HCT116 (cell line): ENCODE measurements around the gene KCND3. TPM values are rescaled to one million over a fixed set of nuclear protein-coding genes. Genes with fewer than 3 reads are reported as not detected.

Experiments used
- ATAC-seq: fragments of 200-7000 bp; cut with Tn5 transposase; 2 replicates; pipeline ENCODE4 v1.9.1; 2020; ENCODE audit warnings: mild to moderate bottlenecking, moderate library complexity
- BruUV-seq: library from RNA; stranded (reverse); fragments of 400-500 nt; replicated peaks from 2 replicates; lab custom pipeline; 2021; lab: Mats Ljungman, UMichigan
- CTCF ChIA-PET: fragments of 300-600 bp; sonication (Branson Sonifier 250); formaldehyde crosslinking; loops from one replicate; lab custom pipeline; 2021; ENCODE audit warnings: antibody characterized with exemption; lab: Charles Lee
- POLR2A ChIA-PET: fragments of 300-600, 350-600 bp; sonication (Branson Sonifier 250); formaldehyde crosslinking; loops from one replicate; lab custom pipeline; 2021; ENCODE audit warnings: antibody characterized with exemption; lab: Charles Lee
- RAD21 ChIA-PET, 2 experiments: fragments of 300-600 bp; sonication (Branson Sonifier 250); formaldehyde crosslinking; loops; one replicate each; lab custom pipeline; 2023; ENCODE audit warnings: low total read pairs in 2 of 2; ENCODE audit not compliant: uncharacterized antibody in 2 of 2, unreplicated experiment in 2 of 2, low non-redundant PET in 1 of 2; lab: Charles Lee
- DNase-seq: peaks from one replicate; pipeline ENCODE4 v3.0.0-alpha.2; 2010; ENCODE audit warnings: low read depth, low spot score
- H2AFZ ChIP-seq: fragments of 200-600 bp; shearing (Covaris generic), sonication (generic); 2 replicates; pipeline ENCODE4 v1.6.1; 2017; ENCODE audit warnings: low read depth, mixed run types, mixed read lengths, antibody characterized with exemption, low read length; ENCODE audit not compliant: poor library complexity, severe bottlenecking
- H3K27ac ChIP-seq: 2 replicates; pipeline ENCODE4 v1.5.1; 2012; ENCODE audit warnings: low read depth, low read length
- H3K27me3 ChIP-seq: fragments of 200-600 bp; sonication (generic); 2 replicates; pipeline ENCODE4 v1.6.1; 2016; ENCODE audit warnings: mixed run types, low read length, mixed read lengths; ENCODE audit not compliant: insufficient read depth
- H3K36me3 ChIP-seq, 2 experiments: fragments of 200-500 bp in 1 of 2; fragments of 200-600 bp in 1 of 2; sonication (Bioruptor generic) in 1 of 2; sonication (generic) in 1 of 2; 2 replicates each; pipeline versions ENCODE4 v1.5.1 to v1.6.1; 2014 to 2016; ENCODE audit warnings: low read length in 2 of 2, inconsistent platforms in 1 of 2, mixed read lengths in 1 of 2, mixed run types in 1 of 2; ENCODE audit not compliant: insufficient read depth in 2 of 2, control insufficient read depth in 1 of 2
- H3K4me1 ChIP-seq, 2 experiments: fragments of 200-600 bp in 1 of 2; sonication (generic) in 1 of 2; 2 replicates each; pipeline versions ENCODE4 v1.5.1 to v1.6.1; 2012 to 2017; ENCODE audit warnings: low read length in 2 of 2, inconsistent platforms in 1 of 2, mild to moderate bottlenecking in 1 of 2, mixed read lengths in 1 of 2, mixed run types in 1 of 2, moderate library complexity in 1 of 2; ENCODE audit not compliant: insufficient read depth in 2 of 2, control insufficient read depth in 1 of 2
- H3K4me2 ChIP-seq: fragments of 200-600 bp; sonication (generic); 2 replicates; pipeline ENCODE4 v1.6.1; 2017; ENCODE audit warnings: mixed run types, low read length, mixed read lengths
- H3K4me3 ChIP-seq, 2 experiments: fragments of 200-600 bp in 1 of 2; sonication (generic) in 1 of 2; replicated peaks in 1 of 2; 2 replicates each; pipeline ENCODE4 v1.5.1; 2011 to 2016; ENCODE audit warnings: low read length in 2 of 2, control low read depth in 1 of 2, low read depth in 1 of 2, mild to moderate bottlenecking in 1 of 2, mixed read lengths in 1 of 2, mixed run types in 1 of 2
- H3K79me2 ChIP-seq: fragments of 200-600 bp; sonication (generic); 2 replicates; pipeline ENCODE4 v1.6.1; 2017; ENCODE audit warnings: mild to moderate bottlenecking, mixed run types, low read length, moderate library complexity, mixed read lengths; ENCODE audit not compliant: insufficient read depth
- H3K9ac ChIP-seq: fragments of 200-600 bp; sonication (generic); 2 replicates; pipeline ENCODE4 v1.6.1; 2016; ENCODE audit warnings: low read length, mixed read lengths
- H3K9me2 ChIP-seq: fragments of 200-600 bp; sonication (generic), shearing (Covaris generic); 2 replicates; pipeline ENCODE4 v1.6.1; 2017; ENCODE audit warnings: mixed run types, mild to moderate bottlenecking, moderate library complexity; ENCODE audit not compliant: insufficient read depth
- H3K9me3 ChIP-seq, 2 experiments: fragments of 200-500 bp in 1 of 2; fragments of 200-600 bp in 1 of 2; sonication (Bioruptor generic) in 1 of 2; sonication (generic) in 1 of 2; 2 replicates each; pipeline ENCODE4 v1.6.1; 2014 to 2017; ENCODE audit warnings: low read length in 2 of 2, mixed read lengths in 2 of 2, inconsistent platforms in 1 of 2, low read depth in 1 of 2, mild to moderate bottlenecking in 1 of 2, mixed run types in 1 of 2, moderate library complexity in 1 of 2; ENCODE audit not compliant: control insufficient read depth in 1 of 2, insufficient read depth in 1 of 2
- H4K20me1 ChIP-seq: fragments of 200-600 bp; sonication (generic), shearing (Covaris generic); 2 replicates; pipeline ENCODE4 v1.6.1; 2017; ENCODE audit warnings: mixed run types, mild to moderate bottlenecking, moderate library complexity; ENCODE audit not compliant: insufficient read depth
- CBX3 ChIP-seq: IDR thresholded peaks from 2 replicates; pipeline ENCODE4 v1.6.1; 2012; ENCODE audit warnings: low read depth
- CTCF ChIP-seq, 3 experiments: fragments of 200-600 bp in 1 of 3; sonication (generic) in 1 of 3; IDR thresholded peaks in 2 of 3; conservative IDR thresholded peaks in 1 of 3; 2 replicates each; pipeline ENCODE4 v1.5.1; 2012 to 2017; ENCODE audit warnings: low read depth in 2 of 3, low read length in 2 of 3, antibody characterized with exemption in 1 of 3, borderline replicate concordance in 1 of 3, control low read depth in 1 of 3, mild to moderate bottlenecking in 1 of 3, mixed read lengths in 1 of 3, mixed run types in 1 of 3, moderate library complexity in 1 of 3; ENCODE audit not compliant: insufficient read depth in 1 of 3
- EZH2phosphoT487 ChIP-seq: fragments of 200-600 bp; IDR thresholded peaks from 2 replicates; pipeline ENCODE4 v1.6.1; 2018; ENCODE audit warnings: antibody characterized with exemption, borderline replicate concordance
- intact Hi-C: fragments of 100-400 bp; cut with micrococcal nuclease; formaldehyde crosslinking; loops from 2 replicates; pipeline ENCODE4 v1.10.0; 2022
- total RNA-seq: library from RNA; stranded (reverse); gene quantifications from one replicate; pipeline ENCODE4 v1.2.1, GENCODE V29; 2021; ENCODE audit not compliant: unreplicated experiment

The KCND3 gene
- total RNA-seq, 1 experiment from 2014 or later, result 0.44 TPM

- Histone ChIP-seq H2AFZ (no peak overlapping the region), H3K9ac (no peak overlapping the region), H3K9me2 (no peaks in the 10 kb centered on the region), H4K20me1 (no peaks in the 10 kb centered on the region), H3K27ac (no peak overlapping the region)
- CTCF ChIA-PET, result no interaction called here
- intact Hi-C loops, result no loop called here
- RAD21 ChIA-PET, result no interaction called here
- TF ChIP-seq CBX3 (no peak), EZH2phosphoT487 (no peak)
- TF ChIP-seq, all 23 proteins: peak for 0
- Histone ChIP-seq H3K27me3 (no peaks in the 10 kb centered on the region), H3K4me3 (no peak overlapping the region), H3K4me2 (no peak overlapping the region), H3K4me1 (no peaks in the 10 kb centered on the region), H3K79me2 (no peaks in the 10 kb centered on the region), H3K9me3 (no peaks in the 10 kb centered on the region), H3K36me3 (no peaks in the 10 kb centered on the region)
- BruUV-seq, result no TSS peak
- ATAC-seq, result no peak
- POLR2A ChIA-PET, result no interaction called here
- no peak for DNase-seq
These were observed 184.2 kb downstream of the KCND3 start for GRCh38 chr1:111805251-111805650.

- Histone ChIP-seq H4K20me1 (no peaks in the 10 kb centered on the region), H2AFZ (no peak overlapping the region)
These were observed 184.7 kb downstream of the KCND3 start for GRCh38 chr1:111804776-111805175.

More at GRCh38 chr1:111804776-111805175, 184.7 kb downstream of the KCND3 start:
- H3K27me3 ChIP-seq, result no peaks in the 10 kb centered on the region
- no TSS peak for BruUV-seq
- TF ChIP-seq CTCF (IDR thresholded peaks at IDR 0.05 in 2 of 3, conservative IDR thresholded peaks at IDR 0.05 in 1 of 3; ENCODE audit: borderline replicate concordance in 1 of 3, insufficient read depth in 1 of 3, low read depth in 2 of 3, low read length in 2 of 3), result no peak
- TF ChIP-seq, all 23 proteins: peak for 0
- Histone ChIP-seq H3K4me1 (no peaks in the 10 kb centered on the region), H3K79me2 (no peaks in the 10 kb centered on the region), H3K4me2 (no peak overlapping the region), H3K9ac (no peak overlapping the region), H3K36me3 (no peaks in the 10 kb centered on the region), H3K27ac (no peak overlapping the region), H3K4me3 (no peak overlapping the region), H3K9me2 (no peaks in the 10 kb centered on the region), H3K9me3 (no peaks in the 10 kb centered on the region)
- DNase-seq (no peak), ATAC-seq (no peak)
- ChIA-PET RAD21 (no interaction called here), POLR2A (no interaction called here), CTCF (no interaction called here)
- intact Hi-C loops, result no loop called here
